ENCODE measurements around the gene CDC42EP3.

Gene CDC42EP3

GRCh38 chr2:37671009-37671815 is at the start of gene CDC42EP3:
Gene CDC42EP3 (minus strand): TSS chr2:37671642. CDS start chr2:37646587, 25,055 bp downstream.
- FAIRE-seq (peak; percentile 23), DNase-seq (ENCODE audit: insufficient read length, low spot score) (peak; percentile 61)

- DNase-seq (ENCODE audit: insufficient read length, low spot score) (no peak), FAIRE-seq (no peak)
Measured at GRCh38 chr2:37721201-37721560, 49.7 kb upstream of the CDC42EP3 start.

GRCh38 chr2:37720533-37721200 is 49.2 kb upstream of the CDC42EP3 start:
- no peak for DNase-seq (ENCODE audit: insufficient read length, low spot score)
- FAIRE-seq: no peak

GRCh38 chr2:37718515-37719161 is 47.2 kb upstream of the CDC42EP3 start:
- FAIRE-seq (no peak), DNase-seq (ENCODE audit: insufficient read length, low spot score) (no peak)

GRCh38 chr2:37713258-37713700 is 41.8 kb upstream of the CDC42EP3 start:
- DNase-seq (ENCODE audit: insufficient read length, low spot score) (no peak), FAIRE-seq (no peak)

GRCh38 chr2:37711831-37712230 is 40.4 kb upstream of the CDC42EP3 start:
- FAIRE-seq: peak; percentile 23
- no peak for DNase-seq (ENCODE audit: insufficient read length, low spot score)

- DNase-seq (ENCODE audit: insufficient read length, low spot score) (no peak), FAIRE-seq (peak; percentile 70)
Measured at GRCh38 chr2:37711308-37711731, 39.9 kb upstream of the CDC42EP3 start.

GRCh38 chr2:37709111-37709510 is 37.7 kb upstream of the CDC42EP3 start:
- no peak for DNase-seq (ENCODE audit: insufficient read length, low spot score)
- FAIRE-seq: no peak

- no peak for DNase-seq (ENCODE audit: insufficient read length, low spot score)
- no peak for FAIRE-seq
Measured at GRCh38 chr2:37708146-37708545, 36.7 kb upstream of the CDC42EP3 start.

GRCh38 chr2:37707393-37707792 is 36.0 kb upstream of the CDC42EP3 start:
- FAIRE-seq (no peak), DNase-seq (ENCODE audit: insufficient read length, low spot score) (no peak)

GRCh38 chr2:37706334-37707183 is 35.1 kb upstream of the CDC42EP3 start:
- peak; percentile 4 for FAIRE-seq
- no peak for DNase-seq (ENCODE audit: insufficient read length, low spot score)

GRCh38 chr2:37705191-37705590 is 33.7 kb upstream of the CDC42EP3 start:
- FAIRE-seq: no peak
- no peak for DNase-seq (ENCODE audit: insufficient read length, low spot score)

GRCh38 chr2:37698931-37699481 is 27.6 kb upstream of the CDC42EP3 start:
- FAIRE-seq: no peak

GRCh38 chr2:37695336-37695735 is 23.9 kb upstream of the CDC42EP3 start:
- no peak for FAIRE-seq
- DNase-seq (ENCODE audit: insufficient read length, low spot score): no peak

More at GRCh38 chr2:37698931-37699481, 27.6 kb upstream of the CDC42EP3 start:
- DNase-seq (ENCODE audit: insufficient read length, low spot score): no peak

- DNase-seq (ENCODE audit: insufficient read length, low spot score) (no peak), FAIRE-seq (no peak)
Measured at GRCh38 chr2:37692711-37693110, 21.3 kb upstream of the CDC42EP3 start.

GRCh38 chr2:37689751-37690150 is 18.3 kb upstream of the CDC42EP3 start:
- DNase-seq (ENCODE audit: insufficient read length, low spot score) (no peak), FAIRE-seq (no peak)

- no peak for FAIRE-seq
- DNase-seq (ENCODE audit: insufficient read length, low spot score): no peak
Measured at GRCh38 chr2:37688771-37689468, 17.5 kb upstream of the CDC42EP3 start.

GRCh38 chr2:37686792-37687526 is 15.5 kb upstream of the CDC42EP3 start:
- no peak for FAIRE-seq
- DNase-seq (ENCODE audit: insufficient read length, low spot score): no peak

- no peak for DNase-seq (ENCODE audit: insufficient read length, low spot score)
- no peak for FAIRE-seq
Measured at GRCh38 chr2:37684809-37685208, 13.4 kb upstream of the CDC42EP3 start.

Data from GM19239 (cell line).